HG02588 (cell line): ENCODE measurements around the gene STX7.

Experiments used
- ATAC-seq: cut with Tn5 transposase; IDR thresholded peaks from one replicate; pipeline ENCODE4 v1.9.1; 2021; ENCODE audit warnings: mild to moderate bottlenecking, moderate library complexity; ENCODE audit not compliant: unreplicated experiment

STX7 gene

GRCh38 chr6:132414761-132415160 lies 98.2 kb downstream of the STX7 start:
- ATAC-seq = no peak

- no peak for ATAC-seq
These were observed 98.6 kb downstream of the STX7 start for GRCh38 chr6:132414322-132414721.

GRCh38 chr6:132413499-132413802 lies 99.5 kb downstream of the STX7 start:
- no peak for ATAC-seq

- no peak for ATAC-seq
These were observed 100.0 kb downstream of the STX7 start for GRCh38 chr6:132412656-132413498.

- ATAC-seq = no peak
These were observed 101.6 kb downstream of the STX7 start for GRCh38 chr6:132411296-132411695.

GRCh38 chr6:132410830-132411229 lies 102.1 kb downstream of the STX7 start:
- no peak for ATAC-seq

GRCh38 chr6:132405143-132405915 lies 107.6 kb downstream of the STX7 start:
- peak; percentile 52 for ATAC-seq

- ATAC-seq = no peak
These were observed 108.2 kb downstream of the STX7 start for GRCh38 chr6:132404736-132405135.

GRCh38 chr6:132404330-132404729 lies 108.6 kb downstream of the STX7 start:
- ATAC-seq = no peak

- ATAC-seq = no peak
These were observed 111.2 kb downstream of the STX7 start for GRCh38 chr6:132401618-132402285.

- ATAC-seq = peak; percentile 66
These were observed 111.9 kb downstream of the STX7 start, which contains the start of gene MOXD1 for GRCh38 chr6:132400883-132401617. Gene MOXD1 (minus strand): TSS chr6:132401475. CDS start chr6:132401426, 49 bp downstream.

GRCh38 chr6:132400555-132400882 lies 112.4 kb downstream of the STX7 start:
- ATAC-seq = no peak

- no peak for ATAC-seq
These were observed 113.4 kb downstream of the STX7 start for GRCh38 chr6:132399376-132400074.
